Stimulated activated CD8-positive, alpha-beta memory T cell treated with anti-CD3 and anti-CD28 coated beads, Interleukin-15, amount 100 ng/mL, for 4 hours (primary cell): ENCODE results near the gene USP37.
"Not testable (repeated sequence)": the region's sequence is repeated elsewhere in the genome, so short reads cannot be mapped to it uniquely, and the experiment has no call there.

ENCODE experiments used
- DNase-seq, 2 donors: peaks; one replicate each; pipeline ENCODE4 v3.0.0-alpha.2; 2020; ENCODE audit warnings: low read depth in 2 of 2

The USP37 gene

GRCh38 chr2:218568190-218569037 lies at the start of gene USP37, which contains the start of gene CNOT9:
Gene USP37, minus strand, starts transcription at chr2:218568351. Its CDS starts 9,698 bp downstream, at chr2:218558653.
Gene CNOT9, plus strand, starts transcription at chr2:218568839. Its CDS starts 116 bp downstream, at chr2:218568955.
- DNase-seq: peak; percentile 99 to 100

GRCh38 chr2:218615868-218616315 lies 47.7 kb upstream of the USP37 start:
- DNase-seq: no peak

- no peak for DNase-seq
These were observed 39.4 kb upstream of the USP37 start, which contains the start of gene PLCD4 for GRCh38 chr2:218607436-218608115. Gene PLCD4, plus strand, starts transcription at chr2:218607899. Its CDS starts 7,841 bp downstream, at chr2:218615740.

GRCh38 chr2:218605432-218605831 lies 37.3 kb upstream of the USP37 start:
- no peak for DNase-seq

GRCh38 chr2:218585541-218585940 lies 17.4 kb upstream of the USP37 start:
- no peak for DNase-seq

GRCh38 chr2:218583983-218584850 lies 16.1 kb upstream of the USP37 start:
- no peak for DNase-seq

- no peak for DNase-seq
These were observed 13.9 kb upstream of the USP37 start for GRCh38 chr2:218582076-218582475.

GRCh38 chr2:218578272-218578877 lies 10.2 kb upstream of the USP37 start:
- no peak for DNase-seq

GRCh38 chr2:218577482-218578220 lies 9.5 kb upstream of the USP37 start:
- no peak for DNase-seq

- DNase-seq: no peak
These were observed 8.7 kb upstream of the USP37 start for GRCh38 chr2:218576854-218577253.

- DNase-seq: no peak
These were observed 2.7 kb upstream of the USP37 start for GRCh38 chr2:218570850-218571249.

GRCh38 chr2:218569661-218570500 lies 1.7 kb upstream of the USP37 start:
- DNase-seq: no peak

- peak; percentile 24 to 30 for DNase-seq
These were observed 884 bp upstream of the USP37 start for GRCh38 chr2:218569038-218569431.

- peak in 1 of 2 donors; percentile 60 for DNase-seq
These were observed 358 bp downstream of the USP37 start for GRCh38 chr2:218567797-218568189.

- DNase-seq: no peak
These were observed 1.9 kb downstream of the USP37 start for GRCh38 chr2:218566296-218566695.

GRCh38 chr2:218564056-218564455 lies 4.1 kb downstream of the USP37 start:
- no peak for DNase-seq

- DNase-seq: no peak
These were observed 9.2 kb downstream of the USP37 start for GRCh38 chr2:218558986-218559385.

- DNase-seq: no peak
These were observed 10.2 kb downstream of the USP37 start for GRCh38 chr2:218557941-218558340.

- no peak for DNase-seq
These were observed 12.6 kb downstream of the USP37 start for GRCh38 chr2:218555527-218555926.

GRCh38 chr2:218554225-218554624 lies 13.9 kb downstream of the USP37 start:
- DNase-seq: not testable (repeated sequence)
